WERI-Rb-1 (cell line): Measurements from ENCODE around the gene STRIP1.

Experiments used
- DNase-seq: peaks from one replicate; pipeline ENCODE4 v3.0.0-alpha.2; 2020
- H3K27ac ChIP-seq: fragments of 250-450 bp; sonication (Bioruptor Pico); 2 replicates; pipeline ENCODE4 v1.5.1; 2020; ENCODE audit warnings: mild to moderate bottlenecking, moderate library complexity
- H3K27me3 ChIP-seq: fragments of 250-450 bp; sonication (Bioruptor Pico); 2 replicates; pipeline ENCODE4 v1.5.1; 2021; ENCODE audit warnings: mild to moderate bottlenecking, low read depth, moderate library complexity; ENCODE audit not compliant: insufficient read depth, severe bottlenecking
- H3K36me3 ChIP-seq: fragments of 250-450 bp; sonication (Bioruptor Pico); 2 replicates; pipeline ENCODE4 v1.5.1; 2020; ENCODE audit warnings: mild to moderate bottlenecking, moderate library complexity
- H3K4me3 ChIP-seq: 2 replicates; pipeline ENCODE4 v1.5.1; 2011; ENCODE audit warnings: low read depth, mild to moderate bottlenecking, control low read depth, low read length
- H3K9me3 ChIP-seq: fragments of 250-450 bp; sonication (Bioruptor Pico); 2 replicates; pipeline ENCODE4 v1.5.1; 2021; ENCODE audit warnings: mild to moderate bottlenecking, moderate library complexity; ENCODE audit not compliant: severe bottlenecking
- TF ChIP-seq, protein P1 (sequence below): IDR thresholded peaks from 2 replicates; pipeline ENCODE4 v1.5.1; 2011; ENCODE audit warnings: low read depth, mild to moderate bottlenecking, control low read depth, inconsistent platforms, low read length

STRIP1 gene

DNA sequence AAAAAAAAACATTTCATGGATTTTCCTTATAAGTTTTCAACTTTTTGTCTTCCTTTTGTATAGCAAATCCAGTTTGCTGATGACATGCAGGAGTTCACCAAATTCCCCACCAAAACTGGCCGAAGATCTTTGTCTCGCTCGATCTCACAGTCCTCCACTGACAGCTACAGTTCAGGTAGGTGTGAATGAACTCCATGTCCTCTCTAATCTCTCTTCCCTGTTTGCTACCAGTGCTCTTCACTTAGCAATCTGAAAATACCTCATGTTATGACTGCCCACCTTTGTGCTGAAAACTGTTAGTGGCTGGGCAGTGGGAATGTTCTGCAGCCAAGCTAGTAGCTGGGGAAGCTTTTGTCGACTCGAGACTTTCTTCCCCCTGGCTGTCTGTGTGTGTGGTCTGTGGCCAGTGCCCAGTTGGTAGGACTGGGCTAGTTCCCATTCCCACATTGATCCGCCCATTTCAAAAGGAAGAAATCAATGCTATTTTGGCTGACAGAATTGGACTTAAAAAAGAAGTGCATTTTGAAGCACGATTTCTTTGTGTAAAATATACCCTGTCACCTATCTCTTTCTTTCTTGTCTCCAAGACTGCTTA lies 25.4 kb upstream of the STRIP1 start:
- no peak overlapping the region for H3K4me3 ChIP-seq
- H3K36me3 ChIP-seq, result peaks cover 50% of the 10 kb centered on the region
- no peaks in the 10 kb centered on the region for H3K9me3 ChIP-seq
- no peak for DNase-seq
- TF ChIP-seq, protein P1, sequence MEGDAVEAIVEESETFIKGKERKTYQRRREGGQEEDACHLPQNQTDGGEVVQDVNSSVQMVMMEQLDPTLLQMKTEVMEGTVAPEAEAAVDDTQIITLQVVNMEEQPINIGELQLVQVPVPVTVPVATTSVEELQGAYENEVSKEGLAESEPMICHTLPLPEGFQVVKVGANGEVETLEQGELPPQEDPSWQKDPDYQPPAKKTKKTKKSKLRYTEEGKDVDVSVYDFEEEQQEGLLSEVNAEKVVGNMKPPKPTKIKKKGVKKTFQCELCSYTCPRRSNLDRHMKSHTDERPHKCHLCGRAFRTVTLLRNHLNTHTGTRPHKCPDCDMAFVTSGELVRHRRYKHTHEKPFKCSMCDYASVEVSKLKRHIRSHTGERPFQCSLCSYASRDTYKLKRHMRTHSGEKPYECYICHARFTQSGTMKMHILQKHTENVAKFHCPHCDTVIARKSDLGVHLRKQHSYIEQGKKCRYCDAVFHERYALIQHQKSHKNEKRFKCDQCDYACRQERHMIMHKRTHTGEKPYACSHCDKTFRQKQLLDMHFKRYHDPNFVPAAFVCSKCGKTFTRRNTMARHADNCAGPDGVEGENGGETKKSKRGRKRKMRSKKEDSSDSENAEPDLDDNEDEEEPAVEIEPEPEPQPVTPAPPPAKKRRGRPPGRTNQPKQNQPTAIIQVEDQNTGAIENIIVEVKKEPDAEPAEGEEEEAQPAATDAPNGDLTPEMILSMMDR, result no peak
- no peaks in the 10 kb centered on the region for H3K27me3 ChIP-seq
- no peak overlapping the region for H3K27ac ChIP-seq

DNA sequence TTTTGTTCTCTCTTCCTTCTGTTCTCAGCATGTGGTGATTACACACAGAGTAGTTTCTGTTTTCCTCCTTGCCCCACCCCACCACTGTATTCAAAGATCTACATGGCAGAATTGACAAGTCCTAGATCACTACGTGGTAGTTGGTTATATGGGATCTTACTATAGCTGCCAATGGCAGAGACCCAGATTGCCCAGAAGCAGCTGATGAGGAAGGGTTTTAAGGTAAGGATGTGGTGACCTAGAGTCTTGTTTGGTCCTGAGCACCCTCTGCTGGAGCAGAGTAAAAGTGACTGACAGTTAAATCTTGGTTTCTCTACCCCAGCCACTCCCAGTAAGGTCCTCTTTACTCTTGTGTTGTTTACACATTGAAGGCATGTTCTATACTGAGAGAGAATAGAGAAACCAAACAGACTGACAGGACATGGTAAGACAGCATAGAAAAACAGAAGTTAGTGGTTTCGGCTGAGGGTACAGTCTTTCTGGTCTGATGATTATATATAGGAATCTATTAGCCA lies 22.8 kb upstream of the STRIP1 start:
- H3K27ac ChIP-seq, result no peak overlapping the region
- TF ChIP-seq, protein P1, result peak; percentile 69
- no peak overlapping the region for H3K4me3 ChIP-seq
- H3K36me3 ChIP-seq, result peaks cover 75% of the 10 kb centered on the region
- no peaks in the 10 kb centered on the region for H3K9me3 ChIP-seq
- no peaks in the 10 kb centered on the region for H3K27me3 ChIP-seq
- peak; percentile 45 for DNase-seq

DNA sequence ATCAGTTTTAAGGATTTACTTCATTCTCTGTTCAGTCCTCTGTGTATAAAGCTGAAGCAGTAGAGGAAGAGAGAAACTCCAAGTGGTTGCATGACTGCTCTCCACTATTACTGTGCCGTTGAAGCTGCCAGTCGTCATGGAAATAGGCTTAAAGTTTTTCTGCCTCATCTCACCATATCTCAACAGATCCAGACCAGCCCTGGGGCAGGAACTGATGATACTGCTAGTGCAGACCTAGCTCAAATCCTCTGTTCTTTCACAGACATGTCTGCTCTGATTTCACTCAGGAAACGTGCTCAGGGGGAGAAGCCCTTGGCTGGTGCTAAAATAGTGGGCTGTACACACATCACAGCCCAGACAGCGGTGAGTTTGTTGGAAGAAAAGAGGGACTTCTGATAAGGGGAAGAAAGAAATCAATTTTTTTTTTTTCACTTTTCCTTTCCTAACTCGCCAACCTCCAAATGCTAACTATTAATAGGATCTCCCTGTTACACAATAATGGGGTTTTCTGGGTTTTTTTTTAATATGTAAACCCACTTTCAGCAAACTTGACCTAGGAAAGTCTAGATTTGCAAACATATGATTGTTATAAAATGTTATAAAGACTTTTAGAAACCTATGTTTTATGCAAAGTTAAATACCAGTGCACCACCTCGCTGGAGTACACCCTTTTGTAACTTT lies 22.2 kb upstream of the STRIP1 start:
- Histone ChIP-seq H3K27me3 (no peaks in the 10 kb centered on the region), H3K36me3 (peaks cover 82% of the 10 kb centered on the region), H3K4me3 (no peak overlapping the region), H3K9me3 (no peaks in the 10 kb centered on the region), H3K27ac (no peak overlapping the region)
- DNase-seq, result no peak
- TF ChIP-seq, protein P1, result no peak

DNA sequence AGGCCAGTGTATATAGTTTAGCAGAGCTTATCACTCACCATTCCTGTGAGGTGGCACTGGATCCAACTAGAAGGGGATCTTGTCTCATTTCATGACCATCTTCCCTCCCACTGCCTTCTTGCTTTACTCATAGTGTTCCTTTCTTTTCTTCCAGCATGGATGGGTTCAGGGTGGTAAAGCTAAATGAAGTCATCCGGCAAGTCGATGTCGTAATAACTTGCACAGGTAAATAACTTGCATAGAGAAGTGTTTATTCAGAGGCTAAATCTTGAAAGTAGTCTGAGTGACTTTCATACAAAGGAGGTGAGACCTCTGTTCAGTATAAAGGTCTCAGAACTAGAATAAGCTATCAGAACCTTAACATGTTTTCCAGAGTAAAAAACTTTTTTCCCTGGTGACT lies 16.6 kb upstream of the STRIP1 start:
- peaks cover 95% of the 10 kb centered on the region for H3K36me3 ChIP-seq

DNA sequence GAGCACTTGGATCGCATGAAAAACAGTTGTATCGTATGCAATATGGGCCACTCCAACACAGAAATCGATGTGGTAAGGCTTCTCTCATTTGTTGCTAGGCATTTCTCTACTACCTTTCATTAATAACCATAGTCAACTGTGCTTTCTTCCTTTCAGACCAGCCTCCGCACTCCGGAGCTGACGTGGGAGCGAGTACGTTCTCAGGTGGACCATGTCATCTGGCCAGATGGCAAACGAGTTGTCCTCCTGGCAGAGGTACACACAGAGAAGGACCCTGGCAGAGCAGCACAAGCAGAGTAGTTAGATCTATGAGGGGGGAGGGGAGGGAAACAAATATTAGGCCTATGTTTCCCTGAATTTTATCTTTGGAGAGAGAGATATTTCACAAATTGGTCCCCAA lies 16.0 kb upstream of the STRIP1 start:
- DNase-seq, result no peak
- Histone ChIP-seq H3K27me3 (no peaks in the 10 kb centered on the region), H3K27ac (no peak overlapping the region), H3K36me3 (peaks cover 95% of the 10 kb centered on the region), H3K9me3 (no peaks in the 10 kb centered on the region), H3K4me3 (no peak overlapping the region)
- TF ChIP-seq, protein P1, result no peak

More for the DNA sequence above, 16.6 kb upstream of the STRIP1 start:
- Histone ChIP-seq H3K27me3 (no peaks in the 10 kb centered on the region), H3K9me3 (no peaks in the 10 kb centered on the region), H3K27ac (no peak overlapping the region), H3K4me3 (no peak overlapping the region)
- TF ChIP-seq, protein P1, result no peak
- no peak for DNase-seq
